PC-3 (cell line): ENCODE results near the gene SCAI. TPM values are rescaled to one million over a fixed set of nuclear protein-coding genes. Genes with fewer than 3 reads are reported as not detected.
"Not testable (repeated sequence)": the region's sequence is repeated elsewhere in the genome, so short reads cannot be mapped to it uniquely, and the experiment has no call there.

Experiments used
- ATAC-seq: fragments of 200-7000 bp; cut with Tn5 transposase; 2 replicates; pipeline ENCODE4 v1.9.1; 2020; ENCODE audit warnings: mild to moderate bottlenecking, moderate library complexity
- BruUV-seq: library from RNA; stranded (reverse); fragments of 400-500 nt; replicated peaks from 2 replicates; lab custom pipeline; 2021; lab: Mats Ljungman, UMichigan
- CTCF ChIA-PET: fragments of 300-600 bp; sonication (Branson Sonifier 250); formaldehyde crosslinking; loops from one replicate; lab custom pipeline; 2022; ENCODE audit warnings: antibody characterized with exemption; lab: Charles Lee
- POLR2A ChIA-PET: fragments of 300-600 bp; sonication (Branson Sonifier 250); formaldehyde crosslinking; loops from one replicate; lab custom pipeline; 2022; ENCODE audit warnings: antibody characterized with exemption; ENCODE audit not compliant: unreplicated experiment; lab: Charles Lee
- DNase-seq: peaks from one replicate; pipeline ENCODE4 v3.0.0-alpha.2; 2015
- H2AFZ ChIP-seq: fragments of 300-600 bp; sonication (generic); 2 replicates; pipeline ENCODE4 v1.6.0; 2016; ENCODE audit warnings: antibody characterized with exemption, low read length
- H3F3A ChIP-seq: fragments of 300-600 bp; sonication (generic); one replicate; pipeline ENCODE4 v1.6.0; 2017; ENCODE audit warnings: antibody characterized with exemption, low read length, control low read depth, mild to moderate bottlenecking; ENCODE audit not compliant: unreplicated experiment
- H3K27ac ChIP-seq: fragments of 300-600 bp; sonication (generic); 2 replicates; pipeline ENCODE4 v1.5.1; 2016; ENCODE audit warnings: mild to moderate bottlenecking, low read length
- H3K27me3 ChIP-seq: fragments of 300-600 bp; sonication (generic); 2 replicates; pipeline ENCODE4 v1.6.1; 2016; ENCODE audit warnings: low read length, mixed read lengths
- H3K36me3 ChIP-seq: fragments of 300-600 bp; sonication (generic); 2 replicates; pipeline ENCODE4 v1.6.1; 2016; ENCODE audit warnings: low read depth, mixed run types, low read length, mixed read lengths
- H3K4me1 ChIP-seq: fragments of 300-600 bp; sonication (generic); 2 replicates; pipeline ENCODE4 v1.5.1; 2016; ENCODE audit warnings: low read length; ENCODE audit not compliant: insufficient read depth
- H3K4me2 ChIP-seq: fragments of 300-600 bp; sonication (generic); 2 replicates; pipeline ENCODE4 v1.6.0; 2016; ENCODE audit warnings: low read length
- H3K4me3 ChIP-seq: fragments of 300-600 bp; sonication (generic); 2 replicates; pipeline ENCODE4 v1.5.1; 2016; ENCODE audit warnings: mild to moderate bottlenecking, low read length, mixed read lengths
- H3K79me2 ChIP-seq: fragments of 300-600 bp; sonication (generic); 2 replicates; pipeline ENCODE4 v1.6.1; 2017; ENCODE audit warnings: low read length, mixed read lengths
- H3K9ac ChIP-seq: fragments of 300-600 bp; sonication (generic); 2 replicates; pipeline ENCODE4 v1.6.0; 2016; ENCODE audit warnings: mild to moderate bottlenecking, low read length
- H3K9me2 ChIP-seq: fragments of 300-600 bp; sonication (generic); replicated peaks from 2 replicates; pipeline ENCODE4 v1.6.1; 2016; ENCODE audit warnings: mixed run types, low read length, mixed read lengths
- H3K9me3 ChIP-seq: fragments of 300-600 bp; sonication (generic); 2 replicates; pipeline ENCODE4 v1.6.1; 2016; ENCODE audit warnings: low read length, mixed read lengths
- H4K20me1 ChIP-seq: fragments of 300-600 bp; sonication (generic); 2 replicates; pipeline ENCODE4 v1.6.1; 2016; ENCODE audit warnings: low read length, mixed read lengths
- CTCF ChIP-seq: fragments of 300-600 bp; sonication (generic); conservative IDR thresholded peaks from 2 replicates; pipeline ENCODE4 v1.5.1; 2017; ENCODE audit warnings: antibody characterized with exemption, low read depth, mild to moderate bottlenecking, low read length
- EZH2 ChIP-seq: fragments of 300-600 bp; sonication (generic); IDR thresholded peaks from one replicate; pipeline ENCODE4 v1.6.1; 2017; ENCODE audit warnings: antibody characterized with exemption, mild to moderate bottlenecking, low read length; ENCODE audit not compliant: unreplicated experiment
- EZH2phosphoT487 ChIP-seq: fragments of 300-600 bp; sonication (generic); IDR thresholded peaks from 2 replicates; pipeline ENCODE4 v1.6.1; 2018; ENCODE audit warnings: mild to moderate bottlenecking, antibody characterized with exemption, low read length, borderline replicate concordance
- intact Hi-C: fragments of 100-400 bp; cut with micrococcal nuclease; formaldehyde crosslinking; loops from 2 replicates; pipeline ENCODE4 v1.9.0; 2023
- total RNA-seq: library from RNA; depleted of rRNA; stranded (reverse); fragments of >200 nt; gene quantifications from 2 replicates; pipeline ENCODE4 v1.2.3, GENCODE V29; 2014

SCAI gene
- total RNA-seq, 1 experiment from 2014 or later, result 5.2 TPM

GRCh38 chr9:124932333-124932732 lies 211.0 kb downstream of the SCAI start:
- no TSS peak for BruUV-seq
- no peak for ATAC-seq
- Histone ChIP-seq H3K9ac (no peak overlapping the region), H3F3A (no peaks in the 10 kb centered on the region), H4K20me1 (no peaks in the 10 kb centered on the region), H3K79me2 (no peaks in the 10 kb centered on the region), H2AFZ (no peak overlapping the region), H3K4me3 (no peak overlapping the region), H3K27ac (no peak overlapping the region), H3K27me3 (no peaks in the 10 kb centered on the region), H3K4me2 (no peak overlapping the region), H3K9me2 (no peaks in the 10 kb centered on the region), H3K9me3 (no peaks in the 10 kb centered on the region), H3K36me3 (peaks cover 9% of the 10 kb centered on the region; the same call in 1 of the 2 replicates), H3K4me1 (no peaks in the 10 kb centered on the region)
- POLR2A ChIA-PET, result no interaction called here
- intact Hi-C loops, result no loop called here
- CTCF ChIA-PET, result no interaction called here
- TF ChIP-seq CTCF (no peak), EZH2phosphoT487 (no peak), EZH2 (no peak)
- DNase-seq, result no peak

- H3K4me1 ChIP-seq, result no peaks in the 10 kb centered on the region
- no peaks in the 10 kb centered on the region for H3K27me3 ChIP-seq
- POLR2A ChIA-PET, result no interaction called here
- no peaks in the 10 kb centered on the region for H3F3A ChIP-seq
- no peak overlapping the region for H3K4me2 ChIP-seq
- H3K27ac ChIP-seq, result no peak overlapping the region
- no peaks in the 10 kb centered on the region for H4K20me1 ChIP-seq
- ATAC-seq (no peak), DNase-seq (no peak)
- H2AFZ ChIP-seq, result no peak overlapping the region
- H3K9me2 ChIP-seq, result no peaks in the 10 kb centered on the region
- CTCF ChIA-PET, result no interaction called here
- H3K36me3 ChIP-seq, result peaks cover 9% of the 10 kb centered on the region; the same call in 1 of the 2 replicates
- BruUV-seq, result no TSS peak
- TF ChIP-seq EZH2phosphoT487, result no peak
- no peak for TF ChIP-seq EZH2
- TF ChIP-seq CTCF, result no peak
- H3K9me3 ChIP-seq, result no peaks in the 10 kb centered on the region
- intact Hi-C loops, result no loop called here
- H3K4me3 ChIP-seq, result no peak overlapping the region
- H3K79me2 ChIP-seq, result no peaks in the 10 kb centered on the region
- no peak overlapping the region for H3K9ac ChIP-seq
Observed at GRCh38 chr9:124929464-124929863, 213.9 kb downstream of the SCAI start.

- ATAC-seq, result no peak
- Histone ChIP-seq H3F3A (no peaks in the 10 kb centered on the region), H3K27me3 (no peaks in the 10 kb centered on the region), H3K36me3 (peaks cover 9% of the 10 kb centered on the region; the same call in 1 of the 2 replicates), H3K4me3 (no peak overlapping the region), H3K79me2 (no peaks in the 10 kb centered on the region), H3K9ac (no peak overlapping the region), H2AFZ (no peak overlapping the region), H3K9me2 (no peaks in the 10 kb centered on the region), H3K4me1 (no peaks in the 10 kb centered on the region), H3K27ac (no peak overlapping the region), H4K20me1 (no peaks in the 10 kb centered on the region), H3K4me2 (no peak overlapping the region), H3K9me3 (no peaks in the 10 kb centered on the region)
- intact Hi-C loops, result no loop called here
- BruUV-seq, result no TSS peak
- TF ChIP-seq CTCF (no peak), EZH2phosphoT487 (no peak), EZH2 (no peak)
- POLR2A ChIA-PET, result no interaction called here
- DNase-seq, result no peak
- CTCF ChIA-PET, result no interaction called here
Observed at GRCh38 chr9:124928116-124928515, 215.2 kb downstream of the SCAI start.

GRCh38 chr9:124920394-124920793 lies 222.9 kb downstream of the SCAI start:
- H3K36me3 ChIP-seq, ATAC-seq: not testable (repeated sequence)

More at GRCh38 chr9:124920394-124920793, 222.9 kb downstream of the SCAI start:
- H3K9me2 ChIP-seq, H3K27me3 ChIP-seq, H3K4me1 ChIP-seq, H3K79me2 ChIP-seq, H3F3A ChIP-seq, H2AFZ ChIP-seq, POLR2A ChIA-PET, intact Hi-C loops, H3K4me2 ChIP-seq, CTCF ChIA-PET, H3K9ac ChIP-seq, H3K4me3 ChIP-seq, H4K20me1 ChIP-seq, DNase-seq, H3K27ac ChIP-seq, H3K9me3 ChIP-seq, BruUV-seq: not testable (repeated sequence)
